ENCODE results near the gene SENP6.

DNA sequence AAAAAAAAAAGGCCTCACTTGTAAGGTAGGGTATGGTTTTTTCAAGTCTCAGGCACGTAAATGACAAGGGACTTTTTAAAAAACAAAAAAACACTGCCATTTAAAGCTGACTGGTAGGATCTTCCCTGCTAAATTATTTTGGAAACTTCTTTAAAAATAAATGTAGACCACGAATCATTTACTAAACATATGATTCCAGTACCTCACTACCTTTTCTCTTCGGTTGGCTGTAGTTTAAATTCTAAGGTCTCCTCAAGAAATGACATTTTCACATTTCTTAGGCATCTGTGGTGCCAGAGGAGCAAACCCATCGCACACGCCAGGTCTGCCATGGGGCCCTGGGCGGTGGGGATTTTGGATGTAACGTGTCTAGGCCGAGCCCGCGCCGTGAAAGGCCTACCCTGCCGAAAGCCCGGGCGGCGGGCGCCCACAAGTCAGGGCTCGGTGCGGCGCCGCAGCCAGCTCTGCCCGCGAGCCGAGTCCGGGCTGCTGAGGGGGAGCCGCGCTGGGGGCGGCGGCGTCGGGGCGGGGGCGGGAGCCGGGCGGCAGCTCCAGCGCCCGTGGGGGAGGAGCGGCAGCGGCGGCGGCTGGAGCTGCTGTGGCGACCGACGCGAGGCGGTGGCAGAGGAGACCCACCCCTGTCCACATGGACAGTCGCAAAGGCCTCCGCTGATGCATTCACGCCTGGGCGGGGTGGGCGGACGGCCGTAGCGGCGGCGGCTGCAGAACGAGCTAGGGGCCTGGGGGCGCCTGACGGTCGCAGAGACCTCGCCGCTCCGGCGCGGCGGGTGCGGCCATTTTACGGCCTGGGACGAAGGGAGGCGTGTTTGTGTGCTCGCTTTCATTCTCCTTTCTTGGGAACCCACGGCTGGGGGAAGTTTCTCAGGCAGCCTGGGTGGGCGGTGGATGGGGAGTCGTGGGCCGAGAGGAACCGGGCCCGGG lies at the start of gene SENP6:
- TF ChIP-seq POLR2A (IDR thresholded peaks at IDR 0.05; ENCODE audit: low read length), result peak; percentile 86
- TF ChIP-seq GATA1 (IDR thresholded peaks at IDR 0.05; ENCODE audit: low read depth, low read length), result no peak
